CD4-positive, alpha-beta T cell treated with Interleukin-12 subunit alpha and Interleukin-12 subunit beta, for 1 hour (primary cell): Measurements from ENCODE around the gene ITGAD.
"Not testable (repeated sequence)": the region's sequence is repeated elsewhere in the genome, so short reads cannot be mapped to it uniquely, and the experiment has no call there.

Experiments
- DNase-seq: peaks from one replicate; pipeline ENCODE4 v3.0.0-alpha.2; 2020

ITGAD gene

DNA sequence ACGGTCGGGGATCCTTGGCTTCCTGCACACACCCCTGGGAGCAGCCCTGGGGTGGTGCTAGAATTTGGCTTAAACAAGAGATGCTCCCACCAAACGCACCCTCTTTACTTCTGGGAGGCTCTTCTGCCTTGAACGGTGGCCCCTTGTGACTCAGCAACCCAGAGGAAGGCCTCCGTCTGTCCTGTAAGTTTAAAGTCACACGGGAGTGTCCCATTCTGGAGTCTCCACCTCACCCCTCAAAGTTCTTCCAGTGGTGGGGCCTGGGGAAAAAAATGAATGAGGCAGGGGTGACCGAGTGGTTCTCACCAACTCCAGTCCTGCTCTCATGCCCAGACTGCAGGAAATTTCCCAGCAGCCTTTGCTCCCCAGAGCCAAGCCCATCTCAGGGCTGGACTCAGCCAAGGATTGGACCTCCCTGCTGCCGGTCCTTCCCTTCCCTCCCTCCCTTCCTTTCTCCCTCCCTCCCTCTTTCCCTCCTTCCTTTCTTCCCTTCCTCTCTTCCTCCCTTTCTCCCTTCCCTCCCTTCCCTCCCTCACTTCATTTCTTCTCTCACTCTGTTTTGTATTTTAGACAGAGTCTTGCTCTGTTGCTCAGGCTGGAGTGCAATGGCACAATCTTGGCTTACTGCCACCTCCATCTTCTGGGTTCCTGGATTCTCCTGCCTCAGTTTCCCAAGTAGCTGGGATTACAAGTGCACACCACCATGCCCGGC is 11.4 kb downstream of the ITGAD start:
- DNase-seq = no peak

DNA sequence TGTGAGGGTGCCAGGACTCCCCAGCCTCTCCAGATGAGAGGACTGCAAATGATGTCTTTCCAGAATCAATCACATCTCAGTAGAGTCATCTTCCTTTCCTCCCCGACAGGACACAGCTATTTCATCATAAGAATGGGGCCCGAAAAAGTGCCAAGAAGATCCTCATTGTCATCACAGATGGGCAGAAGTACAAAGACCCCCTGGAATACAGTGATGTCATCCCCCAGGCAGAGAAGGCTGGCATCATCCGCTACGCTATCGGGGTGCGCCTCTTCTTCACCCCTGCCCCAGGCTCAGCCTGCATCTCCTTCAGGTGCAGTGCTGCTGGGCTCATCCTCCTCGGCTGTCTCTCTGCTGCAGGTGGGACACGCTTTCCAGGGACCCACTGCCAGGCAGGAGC is 14.3 kb downstream of the ITGAD start:
- no peak for DNase-seq

DNA sequence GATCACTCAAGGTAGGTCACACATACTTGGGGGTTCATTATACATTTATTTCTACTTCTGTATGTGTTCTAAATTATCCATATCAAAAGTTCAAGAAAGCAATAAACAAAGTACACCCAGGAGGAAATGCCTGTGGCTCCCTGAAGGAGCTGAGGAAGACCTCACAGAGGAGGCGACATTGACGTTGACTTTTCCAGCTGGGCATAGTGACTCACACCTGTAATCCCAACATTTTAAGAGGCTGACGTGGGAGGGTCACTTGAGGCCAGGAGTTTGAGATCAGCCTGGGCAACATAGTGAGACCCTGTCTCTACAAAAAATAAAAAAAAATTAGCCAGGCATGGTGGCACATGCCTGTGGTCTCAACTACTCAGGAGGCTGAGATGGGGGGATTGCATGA is 16.3 kb downstream of the ITGAD start:
- DNase-seq = no peak

DNA sequence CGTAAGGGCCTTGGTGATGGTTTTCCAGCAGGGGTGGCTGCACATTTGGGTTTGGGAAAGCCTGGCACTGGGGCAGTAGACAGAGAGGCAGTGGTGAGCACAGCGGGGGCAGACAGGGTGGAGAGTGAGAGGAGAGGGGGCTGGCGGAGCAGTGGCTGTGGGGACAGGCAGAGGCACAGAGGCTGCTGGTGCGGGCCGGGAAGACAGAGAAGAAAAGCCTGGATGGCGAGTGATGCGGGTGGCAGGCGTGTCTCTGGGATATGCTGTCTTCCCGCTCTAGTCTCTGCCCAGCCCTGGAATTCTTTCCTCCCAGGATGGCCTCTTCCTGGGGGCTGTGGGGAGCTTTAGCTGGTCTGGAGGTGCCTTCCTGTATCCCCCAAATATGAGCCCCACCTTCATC is 16.9 kb downstream of the ITGAD start:
- DNase-seq = no peak

DNA sequence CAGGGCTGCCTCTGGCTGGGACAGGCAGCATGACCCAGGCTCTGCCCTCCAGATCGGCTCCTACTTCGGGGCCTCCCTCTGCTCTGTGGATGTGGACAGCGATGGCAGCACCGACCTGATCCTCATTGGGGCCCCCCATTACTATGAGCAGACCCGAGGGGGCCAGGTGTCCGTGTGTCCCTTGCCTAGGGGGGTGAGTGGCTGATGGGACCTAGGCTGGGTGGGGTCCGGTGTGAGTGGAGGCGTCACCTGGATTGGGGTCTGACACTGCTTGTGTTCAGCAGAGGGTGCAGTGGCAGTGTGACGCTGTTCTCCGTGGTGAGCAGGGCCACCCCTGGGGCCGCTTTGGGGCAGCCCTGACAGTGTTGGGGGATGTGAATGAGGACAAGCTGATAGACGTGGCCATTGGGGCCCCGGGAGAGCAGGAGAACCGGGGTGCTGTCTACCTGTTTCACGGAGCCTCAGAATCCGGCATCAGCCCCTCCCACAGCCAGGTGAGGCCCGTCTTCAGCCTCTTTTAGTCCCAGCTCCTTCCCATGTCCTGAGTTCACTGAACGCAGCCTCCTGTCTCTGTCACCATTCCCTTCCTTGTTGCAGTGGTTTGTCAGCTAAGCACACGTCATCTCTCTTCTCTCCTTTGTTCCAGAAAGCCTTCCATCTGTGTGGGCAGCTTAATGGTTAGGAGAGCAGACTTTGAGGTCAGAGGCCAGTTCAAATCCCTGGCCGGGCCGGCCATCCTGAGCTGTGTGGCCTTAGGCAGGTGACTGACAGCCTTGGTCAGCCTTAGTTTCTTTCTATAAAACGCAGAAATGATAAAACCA is 18.1 kb downstream of the ITGAD start:
- DNase-seq = no peak

DNA sequence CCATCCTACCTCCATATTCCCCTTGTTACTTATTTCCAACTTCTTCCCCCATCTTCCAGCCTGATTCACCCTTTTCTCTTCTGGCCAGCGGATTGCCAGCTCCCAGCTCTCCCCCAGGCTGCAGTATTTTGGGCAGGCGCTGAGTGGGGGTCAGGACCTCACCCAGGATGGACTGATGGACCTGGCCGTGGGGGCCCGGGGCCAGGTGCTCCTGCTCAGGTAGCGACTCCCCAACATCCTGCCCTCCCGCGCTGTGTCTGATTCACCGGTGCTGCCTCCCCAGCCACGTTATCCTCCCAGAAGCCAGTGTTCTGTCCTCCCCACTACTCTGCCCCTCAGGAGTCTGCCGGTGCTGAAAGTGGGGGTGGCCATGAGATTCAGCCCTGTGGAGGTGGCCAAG is 19.6 kb downstream of the ITGAD start:
- no peak for DNase-seq

DNA sequence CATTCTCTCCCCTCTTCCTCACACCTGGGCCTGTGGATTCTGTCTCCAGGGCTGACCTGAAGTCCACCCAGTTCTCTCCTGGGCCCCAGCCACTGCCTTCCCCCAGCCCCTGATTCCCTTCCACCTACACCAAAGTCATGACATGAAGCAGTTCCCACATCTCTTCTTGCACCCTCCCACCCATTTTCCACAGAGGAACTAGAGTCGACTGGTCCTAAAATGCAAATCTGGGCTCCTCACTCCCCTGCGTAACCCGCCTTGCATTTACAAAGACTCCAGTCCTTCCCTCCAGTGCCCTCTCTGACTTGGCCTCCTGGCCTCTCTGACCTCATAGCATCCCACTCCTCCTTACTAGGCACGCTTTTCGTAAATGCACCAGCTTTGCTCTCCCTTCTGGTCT is 20.2 kb downstream of the ITGAD start:
- no peak for DNase-seq

DNA sequence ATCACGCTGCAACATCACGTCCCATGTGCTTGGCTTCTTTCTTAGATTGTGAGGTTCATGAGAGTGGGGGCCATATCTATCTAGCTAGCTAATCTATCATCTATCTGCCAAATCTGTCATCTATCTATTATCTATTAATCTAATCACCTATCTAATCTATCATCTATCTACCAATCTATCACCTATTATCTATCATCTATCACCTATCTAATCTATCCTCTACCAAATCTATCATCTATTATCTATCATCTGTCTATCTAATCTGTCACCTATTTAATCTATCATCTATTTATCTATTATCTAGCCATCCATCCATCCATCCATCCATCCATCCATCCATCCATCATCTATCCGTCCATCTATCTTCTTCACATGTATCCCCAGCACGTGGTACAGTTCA is 20.8 kb downstream of the ITGAD start:
- no peak for DNase-seq

DNA sequence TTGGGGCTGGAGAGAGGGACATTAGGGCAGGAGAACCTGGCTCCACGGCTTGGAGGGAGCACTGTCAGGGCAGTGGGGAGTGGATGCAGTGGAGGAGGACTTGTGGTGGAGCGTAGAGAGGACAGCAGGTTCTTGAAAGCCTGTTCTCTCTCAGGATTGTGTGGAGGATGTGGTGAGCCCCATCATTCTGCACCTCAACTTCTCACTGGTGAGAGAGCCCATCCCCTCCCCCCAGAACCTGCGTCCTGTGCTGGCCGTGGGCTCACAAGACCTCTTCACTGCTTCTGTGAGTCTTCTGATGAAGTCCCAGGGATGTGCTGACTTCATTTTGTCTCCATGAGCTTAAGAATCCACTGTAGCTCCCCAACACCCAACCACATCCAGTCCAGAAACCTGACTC is 21.6 kb downstream of the ITGAD start:
- DNase-seq = peak; percentile 26

DNA sequence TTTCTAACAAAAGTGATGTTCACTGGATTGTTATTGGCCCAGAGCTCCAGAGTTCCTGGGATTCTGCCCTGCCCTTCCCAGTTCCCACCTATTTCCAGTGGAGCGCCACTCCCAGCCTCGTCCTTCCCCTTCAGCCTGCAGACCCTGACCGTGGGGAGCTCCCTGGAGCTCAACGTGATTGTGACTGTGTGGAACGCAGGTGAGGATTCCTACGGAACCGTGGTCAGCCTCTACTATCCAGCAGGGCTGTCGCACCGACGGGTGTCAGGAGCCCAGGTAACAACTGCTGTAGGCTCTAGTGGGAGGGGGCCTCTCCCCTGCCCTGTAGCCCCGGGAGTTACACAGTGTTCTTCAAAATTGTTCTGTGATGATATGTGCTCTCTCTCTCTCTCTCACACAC is 23.2 kb downstream of the ITGAD start:
- no peak for DNase-seq

DNA sequence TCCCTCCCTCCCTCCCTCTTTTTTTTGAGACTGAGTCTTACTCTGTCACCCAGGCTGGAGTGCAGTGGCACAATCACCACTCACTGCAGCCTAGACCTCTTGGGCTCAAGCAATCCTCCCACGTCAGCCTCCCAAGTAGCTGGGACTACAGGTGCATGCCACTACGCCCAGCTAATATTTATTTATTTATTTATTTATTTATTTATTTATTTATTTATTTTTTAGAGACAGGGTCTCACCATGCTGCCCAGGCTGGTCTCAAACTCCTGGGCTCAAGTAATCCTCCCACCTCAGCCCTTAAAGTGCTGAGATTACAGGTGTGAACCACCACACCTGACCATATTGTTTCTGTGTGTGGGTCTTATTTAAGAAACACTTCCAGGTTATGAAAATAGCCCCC is 23.9 kb downstream of the ITGAD start:
- DNase-seq = not testable (repeated sequence)

DNA sequence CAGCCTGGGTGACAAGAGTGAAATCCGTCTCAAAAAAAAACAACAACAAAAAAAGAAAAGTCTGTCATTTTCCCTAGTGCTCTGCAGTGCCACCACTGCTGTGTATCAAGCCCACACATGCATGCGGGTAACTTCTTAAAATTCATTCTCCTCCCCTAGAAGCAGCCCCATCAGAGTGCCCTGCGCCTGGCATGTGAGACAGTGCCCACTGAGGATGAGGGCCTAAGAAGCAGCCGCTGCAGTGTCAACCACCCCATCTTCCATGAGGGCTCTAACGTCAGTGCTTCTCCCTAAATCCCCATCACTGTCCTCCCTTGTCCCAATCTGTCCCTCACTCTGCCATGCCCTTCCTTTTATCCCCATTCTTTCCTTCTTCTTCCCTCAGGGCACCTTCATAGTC is 24.8 kb downstream of the ITGAD start:
- no peak for DNase-seq

DNA sequence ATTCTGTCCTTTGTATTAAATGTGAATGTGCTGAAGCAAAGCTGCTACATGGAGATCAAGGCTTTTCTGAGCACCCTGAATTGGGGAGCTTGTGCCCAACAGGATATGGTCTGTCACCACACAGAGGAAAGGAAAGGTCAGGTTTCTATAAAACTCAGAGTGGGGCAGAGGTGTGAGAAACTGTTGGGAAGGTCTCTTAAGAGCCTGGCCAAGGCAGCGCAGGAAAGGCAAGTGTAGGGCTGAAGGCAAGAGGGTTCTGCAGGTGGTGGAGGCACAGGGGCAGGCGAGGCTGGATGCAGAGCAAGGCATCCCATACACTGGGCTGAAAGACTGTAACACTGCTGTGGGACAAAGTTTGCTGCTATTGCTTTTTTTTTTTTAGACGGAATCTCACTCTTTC is 26.9 kb downstream of the ITGAD start:
- DNase-seq = no peak

DNA sequence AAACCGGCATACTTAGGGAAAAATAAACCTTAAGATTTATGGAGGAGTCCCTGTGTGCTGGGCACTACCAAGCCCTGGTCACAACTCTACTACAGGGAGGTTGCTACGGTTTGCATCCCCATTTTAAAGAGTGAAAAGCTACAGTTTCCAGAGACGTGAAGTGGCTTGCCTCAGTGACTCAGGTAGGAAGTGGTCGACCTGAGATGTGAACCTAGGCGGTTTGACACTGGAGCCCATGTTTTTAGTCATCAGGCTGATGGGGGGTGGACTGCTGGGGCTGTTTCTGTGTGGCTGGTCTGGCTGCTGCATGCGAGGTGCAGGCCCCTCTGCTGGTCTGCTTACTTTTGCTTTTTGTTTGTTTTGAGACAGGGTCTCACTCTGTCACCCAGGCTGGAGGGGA is 28.5 kb downstream of the ITGAD start:
- DNase-seq = peak; percentile 49

DNA sequence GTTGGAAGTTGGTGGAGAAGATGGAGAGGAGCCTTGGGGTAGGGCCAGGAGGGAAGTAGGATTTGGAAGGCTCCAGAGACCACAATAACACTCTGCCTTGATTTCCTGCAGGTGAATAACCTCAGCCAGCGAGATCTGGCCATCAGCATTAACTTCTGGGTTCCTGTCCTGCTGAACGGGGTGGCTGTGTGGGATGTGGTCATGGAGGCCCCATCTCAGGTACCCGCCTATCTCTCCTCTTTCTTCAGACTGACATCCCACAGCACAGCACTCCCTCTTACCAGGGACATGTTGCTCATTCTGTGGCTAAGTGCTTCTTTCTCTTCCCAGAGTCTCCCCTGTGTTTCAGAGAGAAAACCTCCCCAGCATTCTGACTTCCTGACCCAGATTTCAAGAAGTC is 30.1 kb downstream of the ITGAD start:
- DNase-seq = no peak

DNA sequence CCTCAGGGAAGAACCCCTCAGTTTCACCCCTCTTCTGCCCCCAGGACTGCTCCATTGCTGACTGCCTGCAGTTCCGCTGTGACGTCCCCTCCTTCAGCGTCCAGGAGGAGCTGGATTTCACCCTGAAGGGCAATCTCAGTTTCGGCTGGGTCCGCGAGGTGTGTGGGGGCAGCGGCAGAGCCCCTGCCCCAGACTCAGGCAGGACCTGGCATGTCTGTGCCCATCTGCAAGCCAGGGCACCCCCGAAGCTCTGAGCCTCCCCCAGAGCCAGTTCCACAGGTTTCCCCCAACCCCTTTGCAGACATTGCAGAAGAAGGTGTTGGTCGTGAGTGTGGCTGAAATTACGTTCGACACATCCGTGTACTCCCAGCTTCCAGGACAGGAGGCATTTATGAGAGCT is 30.7 kb downstream of the ITGAD start:
- DNase-seq = no peak

DNA sequence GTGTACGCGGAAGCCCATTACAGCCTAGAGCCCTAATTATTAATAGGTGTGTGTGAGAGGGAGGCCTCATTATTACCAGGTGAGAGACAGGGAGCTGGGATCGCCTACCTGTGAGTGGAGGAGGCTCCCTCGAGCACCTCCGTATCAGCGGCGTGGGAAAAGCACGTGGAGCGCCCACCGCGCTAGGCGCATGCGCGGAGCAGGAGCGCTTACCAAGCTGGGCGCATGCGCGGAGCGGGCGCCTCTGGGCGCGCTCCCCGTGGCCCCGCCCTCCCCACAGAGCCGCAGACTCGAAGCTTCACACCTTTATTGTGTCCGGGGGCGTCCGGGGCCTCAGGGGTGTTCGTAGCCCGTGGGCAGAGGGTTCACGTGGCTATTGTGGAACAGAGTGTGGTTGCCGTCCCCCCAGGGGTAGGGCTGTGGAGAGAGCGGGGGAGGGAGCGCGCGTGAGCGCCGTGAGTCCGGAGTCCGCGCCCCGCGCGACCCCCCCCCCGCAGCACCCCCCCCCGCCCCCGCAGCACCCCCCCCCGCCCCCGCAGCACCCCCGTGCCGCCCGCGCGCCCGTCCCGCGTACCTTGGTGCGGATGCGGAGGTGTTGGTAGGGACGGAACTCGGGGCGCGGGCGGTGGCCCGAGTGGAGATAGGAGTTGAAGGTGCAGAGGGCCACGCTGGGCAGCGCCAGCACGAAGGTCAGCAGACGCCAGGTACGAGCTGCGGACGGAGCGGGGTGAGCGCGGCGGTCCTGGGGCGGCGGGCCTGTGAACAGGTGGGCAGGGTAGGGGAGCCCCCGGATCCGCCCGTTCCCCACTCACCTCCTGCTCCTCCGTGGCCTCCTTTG is 34.5 kb downstream of the ITGAD start:
- DNase-seq = peak; percentile 77

DNA sequence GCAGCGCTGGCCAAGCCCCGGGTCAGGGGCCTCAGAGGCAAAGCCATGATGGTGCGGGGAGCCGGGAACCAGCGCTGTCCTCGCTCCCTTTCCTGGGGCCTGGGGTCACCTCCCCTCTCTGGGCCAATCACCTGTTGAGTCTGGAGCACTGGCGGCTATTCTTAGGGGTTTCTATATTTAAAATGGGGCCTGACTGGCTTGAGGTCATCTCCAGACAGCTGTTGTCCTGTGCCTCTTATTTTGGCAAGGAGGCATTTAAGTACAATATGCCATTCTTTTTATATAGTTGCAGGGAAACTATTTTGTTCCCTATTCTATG is 35.1 kb downstream of the ITGAD start, which contains the start of gene COX6A2:
Gene COX6A2 (minus strand): TSS at position 82 of the 319 bp plus-strand sequence. CDS start 35 bp downstream, at position 47.
- no peak for DNase-seq

DNA sequence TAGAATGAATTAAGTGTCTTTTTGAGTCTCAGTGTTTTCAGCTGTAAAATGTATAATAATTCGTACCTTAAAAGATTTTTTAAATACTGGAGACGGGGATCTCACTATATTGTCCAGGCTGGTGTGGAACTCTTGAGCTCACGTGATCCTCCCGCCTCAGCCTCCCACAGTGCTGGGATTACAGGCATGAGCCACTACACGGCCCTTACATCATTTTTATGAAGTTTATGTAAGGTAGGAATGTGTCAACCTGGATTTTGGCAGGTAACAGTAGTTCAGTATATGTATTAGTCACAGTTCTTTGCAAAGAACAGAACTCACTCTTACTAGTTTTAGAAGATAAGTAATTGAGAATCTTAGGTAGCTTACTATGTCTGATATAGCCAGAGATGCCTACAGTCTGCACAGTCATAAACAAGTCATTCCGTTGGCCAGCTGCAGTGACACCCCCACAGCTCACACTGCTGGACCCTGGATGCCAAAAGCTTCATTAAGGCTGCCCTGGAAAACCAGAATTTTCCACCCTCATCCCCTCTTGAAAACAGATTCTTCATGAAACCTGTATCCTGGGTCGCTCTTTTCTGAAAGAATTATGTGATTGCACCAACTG is 35.6 kb downstream of the ITGAD start:
- DNase-seq = no peak

DNA sequence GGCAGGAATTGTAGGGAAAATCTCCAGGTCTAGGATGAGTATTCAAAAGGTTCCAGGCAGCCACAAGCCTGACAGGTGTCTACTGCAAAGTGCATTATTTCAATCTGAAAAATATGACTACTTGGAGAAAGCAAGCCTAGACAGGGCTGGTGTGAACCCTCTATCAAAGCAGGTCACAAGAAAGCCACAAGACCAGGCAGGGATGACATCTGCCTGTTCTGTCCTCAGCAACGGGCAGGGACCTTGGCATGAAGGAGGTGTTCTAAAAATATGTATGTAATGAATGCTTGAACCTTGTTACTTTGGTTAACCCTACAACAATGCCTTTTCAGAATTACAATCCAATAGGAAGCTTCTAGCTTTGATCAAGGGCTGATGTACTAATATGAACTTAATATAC is 36.2 kb downstream of the ITGAD start:
- DNase-seq = no peak

DNA sequence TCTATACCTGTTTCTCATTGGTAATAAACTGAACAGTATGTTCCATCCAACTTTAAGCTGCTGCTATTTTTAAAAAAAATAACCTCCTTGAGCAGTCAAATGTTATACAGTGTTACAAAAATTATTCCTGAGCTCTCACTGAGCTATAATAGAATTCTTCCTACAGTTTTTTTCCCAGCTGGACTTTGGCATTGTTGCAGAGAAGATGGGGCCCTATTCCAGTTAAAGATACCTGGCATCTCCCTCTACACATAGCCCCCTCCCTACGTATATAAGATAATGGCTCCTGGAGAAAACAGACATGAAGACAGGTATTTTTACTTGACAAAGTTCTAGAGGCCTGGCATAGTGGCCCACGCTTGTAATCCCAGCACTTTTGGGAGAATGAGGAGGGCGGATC is 36.7 kb downstream of the ITGAD start:
- no peak for DNase-seq

DNA sequence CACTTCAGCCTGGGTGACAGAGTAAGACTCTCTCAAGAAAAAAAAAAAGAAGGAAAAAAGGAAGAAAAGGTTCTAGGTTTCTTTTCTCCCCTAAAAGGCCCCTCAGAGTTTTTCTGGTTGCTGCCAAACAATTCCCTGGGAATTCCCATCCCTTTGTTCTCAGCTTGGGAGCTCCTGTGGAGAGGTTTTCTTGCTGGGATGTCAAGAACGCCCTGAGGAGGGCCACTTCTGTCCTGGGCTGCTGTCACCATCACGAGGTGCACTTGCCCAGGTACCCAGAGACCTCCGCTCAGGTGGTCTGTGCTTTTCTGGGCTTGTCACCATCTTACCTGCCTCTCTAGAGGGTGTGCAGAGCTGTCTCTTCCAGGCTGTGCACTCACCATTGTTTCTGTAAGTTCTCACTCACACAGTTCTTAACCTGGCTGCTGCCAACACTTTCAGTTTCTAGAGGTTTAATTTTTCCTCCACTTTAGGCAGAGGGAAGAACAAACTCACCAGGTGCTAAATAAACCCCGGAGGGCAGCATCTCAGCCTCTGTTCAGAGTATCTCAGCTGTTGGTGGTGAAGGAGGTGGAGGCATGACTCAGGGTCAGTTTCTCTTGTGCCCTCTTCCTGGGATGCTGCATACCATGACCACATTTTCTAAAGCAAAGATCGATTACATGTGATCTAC is 37.4 kb downstream of the ITGAD start:
- DNase-seq = no peak
